Loucy (cell line): Measurements from ENCODE around the gene PDK2.

Experiments
- CTCF ChIP-seq: fragments of 200-600 bp; sonication (generic); conservative IDR thresholded peaks from 2 replicates; pipeline ENCODE4 v1.5.1; 2014; ENCODE audit warnings: mild to moderate bottlenecking, antibody characterized with exemption, low read length
- EZH2phosphoT487 ChIP-seq: fragments of 200-600 bp; IDR thresholded peaks from 2 replicates; pipeline ENCODE4 v1.6.1; 2018; ENCODE audit warnings: antibody characterized with exemption, mild to moderate bottlenecking, moderate library complexity, borderline replicate concordance

GRCh38 chr17:50133028-50133768 is 38.0 kb downstream of the PDK2 start:
- TF ChIP-seq CTCF (no peak), EZH2phosphoT487 (no peak)
